Activated naive CD4-positive, alpha-beta T cell treated with anti-CD3 and anti-CD28 coated beads for 36 hours (primary cell): ENCODE data around the gene SLFN14. TPM values are rescaled to one million over a fixed set of nuclear protein-coding genes. Genes with fewer than 3 reads are reported as not detected.

Experiments used
- CTCF ChIA-PET: fragments of 350-600 bp; sonication (Branson Sonifier 250); formaldehyde crosslinking; loops from one replicate; lab custom pipeline; 2021; ENCODE audit warnings: antibody characterized with exemption; lab: Charles Lee
- DNase-seq: peaks from one replicate; pipeline ENCODE4 v3.0.0-alpha.2; 2020
- H3K27ac Mint-ChIP-seq: one replicate; pipeline ENCODE4 v1.8.0; 2021; ENCODE audit warnings: mild to moderate bottlenecking, mixed read lengths
- H3K27me3 Mint-ChIP-seq: one replicate; pipeline ENCODE4 v1.8.0; 2021; ENCODE audit warnings: low read depth, mixed read lengths
- H3K36me3 Mint-ChIP-seq: one replicate; pipeline ENCODE4 v1.8.0; 2021; ENCODE audit warnings: low read depth, mixed read lengths
- H3K4me1 Mint-ChIP-seq: one replicate; pipeline ENCODE4 v1.8.0; 2021; ENCODE audit warnings: low read depth, mixed read lengths
- H3K4me3 Mint-ChIP-seq: one replicate; pipeline ENCODE4 v1.8.0; 2021; ENCODE audit warnings: mild to moderate bottlenecking, moderate library complexity, mixed read lengths
- H3K9me3 Mint-ChIP-seq: one replicate; pipeline ENCODE4 v1.8.0; 2021; ENCODE audit warnings: mixed read lengths
- intact Hi-C: fragments of 100-400 bp; cut with micrococcal nuclease; formaldehyde crosslinking; loops from one replicate; pipeline ENCODE4 v1.15.1; 2023
- total RNA-seq, 2 experiments: library from RNA; stranded (reverse); gene quantifications; one replicate each; pipeline ENCODE4 v1.2.3, GENCODE V29; 2021

The SLFN14 gene
- not detected for total RNA-seq

DNA sequence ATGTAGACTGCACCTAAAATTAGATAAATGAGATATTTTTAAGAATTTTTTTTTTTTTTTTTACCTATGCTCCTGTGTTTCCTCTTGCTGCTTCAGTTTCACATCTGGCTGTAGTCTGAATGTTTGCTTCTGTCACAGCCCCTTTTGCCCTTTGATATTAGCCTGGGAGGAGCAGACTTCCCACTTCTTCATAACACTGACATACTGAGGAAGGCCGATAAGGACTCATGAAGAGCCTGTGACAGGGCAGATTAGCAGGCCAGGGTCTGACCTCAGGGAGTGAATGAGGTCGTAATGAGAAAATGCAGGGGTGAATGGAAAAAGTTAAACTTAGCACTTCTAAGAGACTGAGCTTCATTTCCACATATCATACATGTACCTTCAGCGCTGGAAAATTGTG is at the start of gene SLFN14:
SLFN14 (minus strand) TSS at position 117 of the 400 bp plus-strand sequence. CDS start 2,757 bp downstream, outside the sequence.
- Mint-ChIP-seq H3K4me3 (no peak within 1 kb of the TSS), H3K27me3 (no peaks in the 10 kb centered on the region), H3K4me1 (peaks cover 3% of the 10 kb centered on the region), H3K36me3 (no peaks in the 10 kb centered on the region), H3K27ac (no peak within 1 kb of the TSS), H3K9me3 (no peaks in the 10 kb centered on the region)
- DNase-seq, result no peak
- CTCF ChIA-PET, result interaction anchor here (0.6 to 1.2 kb wide), 4 partner anchors 9 to 241 kb away, joined by 3 read pairs; no protein-coding TSS in a partner anchor
- intact Hi-C loops, result no loop called here

GRCh38 chr17:35609831-35610230 is 49.2 kb upstream of the SLFN14 start:
- CTCF ChIA-PET, result interaction anchor here (1.4 kb wide), 1 partner anchor 138 kb away, joined by 6 read pairs; no protein-coding TSS in a partner anchor

DNA sequence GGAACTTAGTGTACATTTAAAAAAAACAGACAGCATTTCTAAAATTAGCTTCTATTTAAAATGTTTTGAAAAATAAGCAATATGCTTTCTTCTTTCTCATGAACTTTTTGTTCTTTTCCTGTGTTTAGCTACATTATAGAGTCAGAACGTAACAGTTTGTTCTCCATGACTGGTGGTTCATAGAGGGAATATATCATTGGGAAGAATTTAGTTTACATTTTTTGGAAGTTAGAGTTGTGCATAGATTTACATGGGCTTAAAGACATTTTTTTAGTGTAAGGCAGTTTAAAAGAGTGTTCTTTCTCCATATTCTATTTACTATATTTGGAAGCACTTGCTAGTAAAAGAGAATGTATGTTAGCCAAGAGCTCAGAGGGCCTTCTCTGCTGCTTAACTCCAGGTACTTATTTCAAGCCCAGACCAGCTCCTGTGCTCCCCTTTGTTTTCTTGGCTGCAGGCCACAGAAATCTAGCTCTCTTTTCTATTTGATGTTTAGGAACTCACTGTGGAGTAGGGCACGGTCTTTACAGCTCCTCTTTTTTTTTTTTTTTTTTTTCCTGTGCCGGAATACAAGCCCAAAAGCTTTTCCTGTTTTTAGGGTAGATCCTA is 46.7 kb upstream of the SLFN14 start:
- Mint-ChIP-seq H3K4me3 (no peak overlapping the region), H3K27me3 (no peaks in the 10 kb centered on the region), H3K27ac (no peak overlapping the region), H3K4me1 (no peaks in the 10 kb centered on the region), H3K9me3 (no peaks in the 10 kb centered on the region), H3K36me3 (peaks cover 32% of the 10 kb centered on the region)
- intact Hi-C loops, result no loop called here
- DNase-seq, result no peak
- CTCF ChIA-PET, result interaction anchor here (0.6 to 1.7 kb wide), 5 partner anchors 16 to 292 kb away, joined by 3 to 4 read pairs (median 3); no protein-coding TSS in a partner anchor

More at GRCh38 chr17:35609831-35610230, 49.2 kb upstream of the SLFN14 start:
- H3K36me3 Mint-ChIP-seq, result peaks cover 23% of the 10 kb centered on the region
- no peaks in the 10 kb centered on the region for H3K27me3 Mint-ChIP-seq
- DNase-seq, result no peak
- H3K4me1 Mint-ChIP-seq, result no peaks in the 10 kb centered on the region
- intact Hi-C loops, result no loop called here
- H3K4me3 Mint-ChIP-seq, result no peak overlapping the region
- H3K27ac Mint-ChIP-seq, result no peak overlapping the region
- no peaks in the 10 kb centered on the region for H3K9me3 Mint-ChIP-seq

DNA sequence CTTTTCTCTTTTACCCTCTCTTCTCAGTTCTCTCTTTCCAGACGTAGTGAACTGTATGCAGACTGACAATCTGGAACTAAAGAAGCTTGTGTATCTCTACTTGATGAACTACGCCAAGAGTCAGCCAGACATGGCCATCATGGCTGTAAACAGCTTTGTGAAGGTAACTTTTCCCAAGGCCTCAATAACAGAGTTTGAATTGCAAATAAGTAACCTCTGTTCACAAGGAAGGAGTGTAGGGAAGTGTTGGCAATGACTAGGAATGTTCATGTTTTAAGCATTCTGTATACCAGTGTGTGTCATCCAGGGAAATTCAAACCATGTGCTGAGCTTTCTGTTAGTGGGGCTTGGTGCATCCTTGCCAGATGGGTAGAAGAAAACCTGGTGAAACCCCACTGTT is 45.1 kb upstream of the SLFN14 start:
- no peak overlapping the region for H3K4me3 Mint-ChIP-seq
- peaks cover 30% of the 10 kb centered on the region for H3K36me3 Mint-ChIP-seq
- CTCF ChIA-PET, result no interaction called here
- intact Hi-C loops, result no loop called here
- no peaks in the 10 kb centered on the region for H3K4me1 Mint-ChIP-seq
- DNase-seq, result no peak
- H3K27ac Mint-ChIP-seq, result no peak overlapping the region
- no peaks in the 10 kb centered on the region for H3K27me3 Mint-ChIP-seq
- H3K9me3 Mint-ChIP-seq, result no peaks in the 10 kb centered on the region

DNA sequence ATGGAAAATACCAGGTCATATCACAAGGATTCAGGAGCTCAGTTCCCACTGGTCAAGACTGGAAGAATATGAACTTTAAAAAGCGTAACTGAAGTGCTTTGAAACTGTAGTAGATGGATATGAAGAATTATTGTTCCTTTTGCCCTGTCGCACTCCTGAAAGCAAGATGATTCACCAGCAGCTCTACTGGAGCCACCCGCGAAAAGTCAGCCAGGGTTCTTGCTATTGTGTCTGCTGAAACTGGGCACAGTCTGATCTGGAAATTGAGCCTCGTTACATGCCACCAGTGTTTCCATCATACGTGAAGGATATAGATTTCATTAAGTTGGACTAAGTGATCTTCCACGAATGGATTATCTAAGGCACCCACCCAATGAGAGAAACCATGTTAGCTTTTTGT is 43.1 kb upstream of the SLFN14 start:
- Mint-ChIP-seq H3K4me3 (no peak overlapping the region), H3K36me3 (peaks cover 28% of the 10 kb centered on the region), H3K27me3 (no peaks in the 10 kb centered on the region), H3K4me1 (no peaks in the 10 kb centered on the region), H3K9me3 (no peaks in the 10 kb centered on the region), H3K27ac (no peak overlapping the region)
- DNase-seq, result no peak
- CTCF ChIA-PET, result interaction anchor here (1.3 to 1.4 kb wide), 2 partner anchors 10 to 128 kb away, joined by 3 to 8 read pairs; partner anchors contain the start of gene RASL10B
- intact Hi-C loops, result no loop called here

- Mint-ChIP-seq H3K4me1 (peaks cover 3% of the 10 kb centered on the region), H3K27ac (no peak overlapping the region), H3K36me3 (peaks cover 34% of the 10 kb centered on the region), H3K27me3 (no peaks in the 10 kb centered on the region), H3K4me3 (no peak overlapping the region), H3K9me3 (no peaks in the 10 kb centered on the region)
- intact Hi-C loops, result no loop called here
- CTCF ChIA-PET, result interaction anchor here (1.4 kb wide), 1 partner anchor 9 kb away, joined by 3 read pairs; no protein-coding TSS in a partner anchor
- DNase-seq, result no peak
Measured at GRCh38 chr17:35597604-35598003, 37.0 kb upstream of the SLFN14 start.

- Mint-ChIP-seq H3K36me3 (peaks cover 32% of the 10 kb centered on the region), H3K9me3 (no peaks in the 10 kb centered on the region), H3K4me1 (peaks cover 3% of the 10 kb centered on the region), H3K4me3 (no peak overlapping the region), H3K27me3 (no peaks in the 10 kb centered on the region), H3K27ac (no peak overlapping the region)
- DNase-seq, result no peak
- intact Hi-C loops, result no loop called here
- CTCF ChIA-PET, result interaction anchor here (0.6 to 1.4 kb wide), 5 partner anchors 8 to 167 kb away, joined by 3 to 4 read pairs (median 3); partner anchors contain the start of gene RASL10B
Measured at GRCh38 chr17:35596530-35597233, 36.1 kb upstream of the SLFN14 start.

- no peaks in the 10 kb centered on the region for H3K9me3 Mint-ChIP-seq
- CTCF ChIA-PET, result interaction anchor here (0.6 to 1.3 kb wide), 3 partner anchors 102 to 151 kb away, joined by 3 to 4 read pairs (median 3); partner anchors contain the start of gene RASL10B
Measured at GRCh38 chr17:35596072-35596471, 35.5 kb upstream of the SLFN14 start.

DNA sequence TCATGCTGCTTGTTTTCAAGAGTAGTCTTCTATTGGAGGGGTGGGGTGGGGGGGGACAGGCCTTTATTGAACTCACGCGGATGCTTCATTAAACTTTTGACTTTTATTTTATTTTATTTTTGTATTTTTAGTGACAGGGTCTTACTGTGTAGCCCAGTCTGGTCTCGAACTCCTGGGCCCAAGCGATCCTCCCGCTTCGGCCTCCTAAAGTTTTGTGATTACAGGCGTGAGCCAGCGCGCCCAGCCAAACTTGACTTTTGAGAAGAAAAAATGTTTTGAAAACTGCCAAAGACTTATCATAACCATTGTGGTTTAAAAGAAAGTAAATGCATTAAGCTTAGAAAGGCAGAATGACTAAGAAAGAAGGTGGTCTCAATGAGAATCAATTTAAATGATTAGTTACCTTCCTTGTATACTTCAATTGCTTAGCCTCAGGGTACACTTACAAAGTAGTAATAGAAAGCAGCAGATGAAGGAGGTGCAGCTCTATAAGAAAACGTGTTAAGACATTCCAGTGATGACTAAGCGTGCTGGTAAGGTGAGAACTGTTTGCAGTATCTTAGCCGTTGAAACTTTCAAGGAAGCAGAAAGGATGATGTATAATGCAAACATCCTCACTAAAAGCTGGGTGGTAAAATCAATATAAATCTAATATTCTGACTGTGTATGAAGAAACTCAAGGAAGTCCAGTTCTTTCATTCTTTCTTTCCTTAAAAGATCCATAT is 27.7 kb upstream of the SLFN14 start:
- no peaks in the 10 kb centered on the region for H3K27me3 Mint-ChIP-seq
- peaks cover 8% of the 10 kb centered on the region for H3K36me3 Mint-ChIP-seq
- intact Hi-C loops, result loop anchor here (1.0 to 5.0 kb wide), 2 partner anchors 214 to 276 kb away; no protein-coding TSS in a partner anchor
- peak; percentile 43 for DNase-seq
- H3K4me1 Mint-ChIP-seq, result peaks cover 29% of the 10 kb centered on the region
- H3K9me3 Mint-ChIP-seq, result no peaks in the 10 kb centered on the region
- H3K4me3 Mint-ChIP-seq, result peak overlapping the region; percentile 97
- CTCF ChIA-PET, result interaction anchor here (0.9 to 1.6 kb wide), 7 partner anchors 8 to 159 kb away, joined by 3 to 5 read pairs (median 3); no protein-coding TSS in a partner anchor
- H3K27ac Mint-ChIP-seq, result peak overlapping the region; percentile 62

More at GRCh38 chr17:35596072-35596471, 35.5 kb upstream of the SLFN14 start:
- H3K4me1 Mint-ChIP-seq, result peaks cover 3% of the 10 kb centered on the region
- H3K27me3 Mint-ChIP-seq, result no peaks in the 10 kb centered on the region
- no peak overlapping the region for H3K4me3 Mint-ChIP-seq
- H3K36me3 Mint-ChIP-seq, result peaks cover 32% of the 10 kb centered on the region
- DNase-seq, result no peak
- intact Hi-C loops, result no loop called here
- H3K27ac Mint-ChIP-seq, result no peak overlapping the region

DNA sequence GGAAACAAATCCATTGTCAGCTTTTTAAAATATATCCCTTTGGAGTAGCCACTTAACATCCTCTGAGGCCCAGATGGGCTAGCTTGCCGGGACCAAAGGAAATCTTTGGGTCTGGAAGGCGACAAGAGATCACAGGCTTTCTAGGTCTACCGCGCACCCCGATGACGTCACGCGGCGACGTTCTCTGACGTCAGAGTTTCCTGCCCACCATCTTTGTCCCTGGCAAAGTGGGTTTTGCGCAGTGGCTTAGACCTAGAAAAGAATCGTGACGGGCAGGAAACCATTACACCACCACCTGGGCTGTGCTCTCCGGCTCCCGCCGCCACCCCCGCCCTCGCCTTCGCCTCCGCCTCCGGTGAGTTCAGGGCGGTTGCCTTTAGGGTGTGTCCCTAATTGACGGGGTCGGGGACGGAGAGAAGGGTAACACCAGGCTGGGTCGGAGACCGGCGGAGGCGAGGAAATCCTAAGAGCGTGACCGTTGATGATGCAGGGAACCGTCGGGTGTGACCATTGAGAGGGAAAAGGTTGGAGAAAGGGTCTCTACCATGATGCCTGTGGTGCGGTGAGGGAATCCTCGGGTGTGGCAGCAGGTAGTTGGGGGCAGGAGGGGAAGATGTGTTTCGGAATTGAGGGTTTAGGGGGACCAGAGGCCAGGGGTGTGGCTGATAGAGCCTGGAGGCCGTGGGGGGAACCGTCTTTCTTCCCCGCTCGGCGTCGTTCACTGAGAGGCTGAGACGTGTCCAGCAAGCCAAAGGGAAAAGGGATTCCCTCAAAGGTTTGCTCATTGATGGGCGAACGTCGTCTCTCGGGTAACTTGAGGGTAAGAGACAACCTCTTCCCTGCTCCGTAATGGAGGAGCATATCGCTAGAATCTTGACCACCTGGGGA is 26.7 kb upstream of the SLFN14 start, which contains the start of gene AP2B1:
AP2B1 (plus strand) TSS at position 249 of the 888 bp plus-strand sequence. CDS start 6,709 bp downstream, outside the sequence.
- Mint-ChIP-seq H3K4me3 (peak within 1 kb of the TSS; percentile 97), H3K9me3 (no peaks in the 10 kb centered on the region), H3K27ac (peak within 1 kb of the TSS; percentile 97), H3K36me3 (peaks cover 7% of the 10 kb centered on the region), H3K4me1 (peaks cover 29% of the 10 kb centered on the region), H3K27me3 (no peaks in the 10 kb centered on the region)
- intact Hi-C loops, result loop anchor here (1.0 to 5.0 kb wide), 7 partner anchors 9 to 499 kb away; partner anchors contain the start of genes PEX12, SLFN12L and TAF15
- peak; percentile 97 for DNase-seq
- CTCF ChIA-PET, result interaction anchor here (0.8 to 1.3 kb wide), 4 partner anchors 9 to 221 kb away, joined by 3 to 4 read pairs (median 4); partner anchors contain the start of gene PEX12
